ENCODE measurements around the gene CFAP100.

GRCh38 chr3:126435456-126436315, 41.0 kb downstream of the CFAP100 start:
- TF ChIP-seq EZH2 (IDR thresholded peaks at IDR 0.05; ENCODE audit: insufficient read depth, low read length), result no peak
- no peak for TF ChIP-seq CTCF (IDR thresholded peaks at IDR 0.05; ENCODE audit: insufficient read depth, low read depth, low read length)
